H1 (cell line): ENCODE measurements around the gene IGFL3. TPM values are rescaled to one million over a fixed set of nuclear protein-coding genes. Genes with fewer than 3 reads are reported as not detected.

ENCODE experiments used
- CTCF ChIA-PET: fragments of 300-600 bp; sonication (Branson Sonifier 250); formaldehyde crosslinking; loops from one replicate; lab custom pipeline; 2021; ENCODE audit not compliant: partially characterized antibody; lab: Charles Lee
- POLR2A ChIA-PET: fragments of 300-600 bp; sonication (Branson Sonifier 250); formaldehyde crosslinking; loops from one replicate; lab custom pipeline; 2021; ENCODE audit warnings: inconsistent platforms; ENCODE audit not compliant: partially characterized antibody; lab: Charles Lee
- DNase-seq, 2 experiments: peaks; one replicate each; pipeline versions ENCODE4 v3.0.0 to v3.0.0-alpha.2; 2010 to 2022; ENCODE audit warnings: low spot score in 2 of 2, low read depth in 1 of 2, mixed read lengths in 1 of 2
- FAIRE-seq: peaks from 2 replicates; lab custom pipeline; 2011; peaks lifted over from hg19 to GRCh38; lab: Jason Lieb, UNC
- H2AFZ ChIP-seq: 2 replicates; pipeline ENCODE4 v1.8.1; 2012; ENCODE audit warnings: low read length, inconsistent platforms
- H2AK5ac ChIP-seq: 2 replicates; pipeline ENCODE4 v1.6.1; 2013; ENCODE audit warnings: low read depth, low read length
- H2BK120ac ChIP-seq: replicated peaks from 2 replicates; pipeline ENCODE3; 2013; ENCODE audit warnings: low read depth, low read length, inconsistent platforms
- H2BK12ac ChIP-seq: 2 replicates; pipeline ENCODE4 v1.6.1; 2013; ENCODE audit warnings: low read depth, low read length
- H2BK15ac ChIP-seq: 2 replicates; pipeline ENCODE4 v1.6.1; 2013; ENCODE audit warnings: low read length
- H2BK20ac ChIP-seq: 2 replicates; pipeline ENCODE4 v1.6.1; 2013; ENCODE audit warnings: low read length
- H2BK5ac ChIP-seq: 2 replicates; pipeline ENCODE4 v1.6.1; 2013; ENCODE audit warnings: low read depth, low read length
- H3K14ac ChIP-seq: 2 replicates; pipeline ENCODE4 v1.6.1; 2013; ENCODE audit warnings: inconsistent platforms; ENCODE audit not compliant: insufficient read length
- H3K18ac ChIP-seq: 2 replicates; pipeline ENCODE4 v1.6.1; 2013; ENCODE audit warnings: low read length; ENCODE audit errors: extremely low read depth
- H3K23ac ChIP-seq: 2 replicates; pipeline ENCODE4 v1.6.1; 2013; ENCODE audit warnings: inconsistent platforms; ENCODE audit not compliant: insufficient read length
- H3K23me2 ChIP-seq: 2 replicates; pipeline ENCODE4 v1.6.1; 2013; ENCODE audit warnings: low read depth, low read length
- H3K27ac ChIP-seq: 2 replicates; pipeline ENCODE4 v1.6.1; 2011; ENCODE audit warnings: low read depth, low read length, inconsistent platforms
- H3K27me3 ChIP-seq, 4 experiments: replicated peaks in 1 of 4; 1 replicate in 1 of 4; 2 replicates in 3 of 4; pipeline versions ENCODE4 v1.6.1 to v1.8.1; 2011 to 2013; ENCODE audit warnings: low read length in 3 of 4, mild to moderate bottlenecking in 3 of 4, inconsistent platforms in 2 of 4, mixed read lengths in 2 of 4, moderate library complexity in 1 of 4; ENCODE audit not compliant: control insufficient read depth in 3 of 4, insufficient read depth in 3 of 4; ENCODE audit errors: extremely low read depth in 1 of 4
- H3K36me3 ChIP-seq, 4 experiments: 2 replicates each; pipeline versions ENCODE4 v1.6.1 to v1.8.1; 2011 to 2013; ENCODE audit warnings: mild to moderate bottlenecking in 4 of 4, low read length in 3 of 4, moderate library complexity in 2 of 4, control low read depth in 1 of 4, inconsistent platforms in 1 of 4; ENCODE audit not compliant: insufficient read depth in 4 of 4, control insufficient read depth in 2 of 4
- H3K4ac ChIP-seq: replicated peaks from 2 replicates; pipeline ENCODE3; 2013; ENCODE audit warnings: low read length, low read depth, mixed read lengths, inconsistent platforms; ENCODE audit not compliant: insufficient read length
- H3K4me1 ChIP-seq, 4 experiments: replicated peaks in 1 of 4; 1 replicate in 1 of 4; 2 replicates in 3 of 4; pipeline versions ENCODE4 v1.6.1 to v1.8.1; 2011 to 2013; ENCODE audit warnings: low read length in 3 of 4, inconsistent platforms in 2 of 4, mixed read lengths in 1 of 4; ENCODE audit not compliant: insufficient read depth in 4 of 4, control insufficient read depth in 3 of 4
- H3K4me2 ChIP-seq, 2 experiments: 2 replicates each; pipeline versions ENCODE4 v1.6.1 to v1.8.1; 2011 to 2013; ENCODE audit warnings: low read depth in 2 of 2, low read length in 2 of 2, control low read depth in 1 of 2, inconsistent platforms in 1 of 2, mild to moderate bottlenecking in 1 of 2; ENCODE audit not compliant: insufficient read depth in 1 of 2
- H3K4me3 ChIP-seq, 4 experiments: fragments of 200-600, 300-600 bp in 1 of 4; sonication (generic), shearing (Covaris generic), sonication (Bioruptor Twin) in 1 of 4; 2 replicates each; pipeline versions ENCODE4 v1.5.1 to v1.8.1; 2011 to 2016; ENCODE audit warnings: low read length in 4 of 4, low read depth in 3 of 4, control low read depth in 2 of 4, inconsistent platforms in 2 of 4, mild to moderate bottlenecking in 2 of 4, mixed read lengths in 1 of 4, moderate library complexity in 1 of 4; ENCODE audit not compliant: insufficient read depth in 2 of 4; ENCODE audit errors: extremely low read depth in 1 of 4
- H3K56ac ChIP-seq: replicated peaks from 2 replicates; pipeline ENCODE3; 2013; ENCODE audit warnings: low read depth, mild to moderate bottlenecking, mixed read lengths, low read length, inconsistent platforms; ENCODE audit not compliant: insufficient read length
- H3K79me1 ChIP-seq: 2 replicates; pipeline ENCODE4 v1.6.1; 2013; ENCODE audit warnings: low read depth, low read length, control low read depth
- H3K79me2 ChIP-seq, 2 experiments: 2 replicates each; pipeline versions ENCODE4 v1.6.1 to v1.8.1; 2012 to 2013; ENCODE audit warnings: low read length in 2 of 2, mild to moderate bottlenecking in 2 of 2, inconsistent platforms in 1 of 2; ENCODE audit not compliant: insufficient read depth in 2 of 2, control insufficient read depth in 1 of 2
- H3K9ac ChIP-seq, 4 experiments: replicated peaks in 1 of 4; 1 replicate in 1 of 4; 2 replicates in 3 of 4; pipeline versions ENCODE4 v1.6.1 to v1.8.1; 2011 to 2013; ENCODE audit warnings: low read depth in 3 of 4, low read length in 3 of 4, control low read depth in 2 of 4, mild to moderate bottlenecking in 2 of 4, moderate library complexity in 2 of 4, inconsistent platforms in 1 of 4; ENCODE audit errors: extremely low read depth in 1 of 4
- H3K9me3 ChIP-seq, 2 experiments: 2 replicates each; pipeline versions ENCODE4 v1.6.1 to v1.8.1; 2012 to 2013; ENCODE audit warnings: mild to moderate bottlenecking in 2 of 2, moderate library complexity in 2 of 2, control low read depth in 1 of 2, inconsistent platforms in 1 of 2, low read depth in 1 of 2, low read length in 1 of 2, mixed read lengths in 1 of 2; ENCODE audit not compliant: insufficient read depth in 2 of 2
- H4K20me1 ChIP-seq, 2 experiments: replicated peaks in 1 of 2; 2 replicates each; pipeline versions ENCODE3 to v1.8.1; 2011 to 2013; ENCODE audit warnings: inconsistent platforms in 2 of 2, low read length in 2 of 2, mild to moderate bottlenecking in 1 of 2; ENCODE audit not compliant: insufficient read depth in 2 of 2, control insufficient read depth in 1 of 2
- H4K5ac ChIP-seq: 2 replicates; pipeline ENCODE4 v1.6.1; 2013; ENCODE audit warnings: low read length, low read depth, mixed read lengths, inconsistent platforms; ENCODE audit not compliant: insufficient read length
- H4K8ac ChIP-seq: 2 replicates; pipeline ENCODE4 v1.8.0; 2013; ENCODE audit warnings: mild to moderate bottlenecking, moderate library complexity, low read length, inconsistent platforms; ENCODE audit not compliant: insufficient read depth; ENCODE audit errors: extremely low read depth
- H4K91ac ChIP-seq: replicated peaks from 2 replicates; pipeline ENCODE3; 2013; ENCODE audit warnings: low read length, mixed read lengths, inconsistent platforms; ENCODE audit not compliant: insufficient read length
- BACH1 ChIP-seq: IDR thresholded peaks from 2 replicates; pipeline ENCODE4 v1.6.1; 2012; ENCODE audit warnings: low read length, improper control_type of control experiment
- CTCF ChIP-seq, 3 experiments: IDR thresholded peaks; 1 replicate in 2 of 3; 2 replicates in 1 of 3; pipeline versions ENCODE4 v1.5.1 to v1.6.1; 2011; ENCODE audit warnings: low read length in 3 of 3, mild to moderate bottlenecking in 3 of 3, inconsistent platforms in 2 of 3, low read depth in 1 of 3, moderate library complexity in 1 of 3; ENCODE audit not compliant: insufficient read depth in 1 of 3; ENCODE audit errors: control extremely low read depth in 1 of 3
- WGBS, 2 experiments: shearing (Covaris generic) in 1 of 2; methylation state at CpG; one replicate each; pipeline versions ENCODE4 v1.1.6 to v1.1.7; 2013 to 2015; ENCODE audit warnings: low lambda C conversion rate in 2 of 2, mixed read lengths in 2 of 2, inconsistent platforms in 1 of 2, low coverage in 1 of 2, missing lambda C conversion rate in 1 of 2; ENCODE audit not compliant: insufficient replicate concordance in 2 of 2, insufficient coverage in 1 of 2, insufficient read length in 1 of 2; ENCODE audit errors: extremely low coverage in 1 of 2, missing lambda C conversion rate in 1 of 2; 5-methylcytosine and 5-hydroxymethylcytosine counted together
- polyA plus RNA-seq, 7 experiments: library from polyadenylated mRNA; depleted of rRNA in 3 of 7; stranded (reverse) in 5 of 7; unstranded in 2 of 7; fragments of >200 nt in 5 of 7; fragments of 200-250 nt in 2 of 7; gene quantifications; 1 replicate in 5 of 7; 2 replicates in 1 of 7; 4 replicates in 1 of 7; pipeline versions ENCODE4 v1.2.1 to v1.2.3, GENCODE V29; 2011 to 2013; ENCODE audit warnings: missing spikeins in 2 of 7, mixed read lengths in 2 of 7
- total RNA-seq: library from RNA; stranded (reverse); fragmentation: NEBNext Ultra II Directional; extraction: Animal tissue kit (Norgen Biotek cat#: 25700); gene quantifications from 2 replicates; pipeline ENCODE4 v1.2.1, GENCODE V29; 2021

IGFL3 gene
- total and polyA plus RNA-seq, 2 of the 8 experiments (the other 6 are each of a cell fraction or from before 2014, with no cell fraction given), result 0.12 TPM; not detected in 1

GRCh38 chr19:46076031-46076880, 48.2 kb downstream of the IGFL3 start:
- no peak overlapping the region for H2BK120ac ChIP-seq
- WGBS, 2 experiments, result 74% methylated on average over 9 of the region's 9 CpGs; no CpG with 5 or more reads in 1 of the 2 experiments

More at GRCh38 chr19:46076031-46076880, 48.2 kb downstream of the IGFL3 start:
- Histone ChIP-seq H3K4ac (no peak overlapping the region), H3K4me2 (peak overlapping the region; percentile 80 to 99; a peak in 3 of 4 replicates), H3K14ac (no peak overlapping the region), H3K79me2 (no peaks in the 10 kb centered on the region), H2AK5ac (no peak overlapping the region), H3K56ac (no peak overlapping the region), H3K18ac (no peak overlapping the region), H3K4me3 (peak overlapping the region; percentile 49 to 75 (median 74); a peak in 6 of 8 replicates), H3K4me1 (peaks cover 0 to 3% (median 1%) of the 10 kb centered on the region in 4 experiments; a peak in 2 of 7 replicates), H4K5ac (no peak overlapping the region), H4K8ac (no peak overlapping the region), H2BK12ac (no peak overlapping the region), H3K9me3 (peaks cover 4 to 6% of the 10 kb centered on the region in 2 experiments; a peak in 2 of 4 replicates), H4K20me1 (no peaks in the 10 kb centered on the region), H3K27me3 (peaks cover 2 to 17% (median 11%) of the 10 kb centered on the region in 4 experiments), H4K91ac (no peak overlapping the region), H3K79me1 (no peaks in the 10 kb centered on the region), H2AFZ (peak overlapping the region; percentile 94; the same call in 1 of the 2 replicates), H3K9ac (no peak overlapping the region), H2BK15ac (no peak overlapping the region), H2BK5ac (no peak overlapping the region), H3K23me2 (peaks cover 7% of the 10 kb centered on the region; the same call in 1 of the 2 replicates), H3K27ac (no peak overlapping the region), H2BK20ac (no peak overlapping the region), H3K36me3 (no peaks in the 10 kb centered on the region), H3K23ac (no peak overlapping the region)
- DNase-seq (no peak), FAIRE-seq (peak; percentile 36)
- CTCF ChIA-PET, result interaction anchor here (0.7 to 8.0 kb wide), 28 partner anchors 9 to 474 kb away, joined by 3 to 365 read pairs (median 7); partner anchors contain the start of genes IGFL4, MYPOP, NANOS2 and PGLYRP1
- TF ChIP-seq CTCF (IDR thresholded peaks at IDR 0.05; ENCODE audit: control extremely low read depth in 1 of 3, insufficient read depth in 1 of 3, low read depth in 1 of 3, low read length in 3 of 3), result peak in 1 of 3 experiments; percentile 16; a peak in 1 of 4 replicates
- TF ChIP-seq BACH1, result no peak
- POLR2A ChIA-PET, result interaction anchor here (1.0 to 1.4 kb wide), 2 partner anchors 10 to 47 kb away, joined by 3 to 7 read pairs; no protein-coding TSS in a partner anchor
